Breast epithelium (tissue), 3 donors: ENCODE results near the gene PAIP2B.

Experiments
- CTCF ChIP-seq, 3 donors: fragments of 450-650 bp; IDR thresholded peaks; one replicate each; pipeline ENCODE4 v1.5.1; 2016 to 2017; ENCODE audit warnings: antibody characterized with exemption in 3 of 3, mild to moderate bottlenecking in 3 of 3, moderate library complexity in 3 of 3
- POLR2A ChIP-seq: fragments of 450-650 bp; IDR thresholded peaks from one replicate; pipeline ENCODE4 v1.6.1; 2016; ENCODE audit warnings: antibody characterized with exemption, mild to moderate bottlenecking, moderate library complexity
- POLR2AphosphoS5 ChIP-seq, 3 donors: sonication (generic); formaldehyde crosslinking; IDR thresholded peaks; one replicate each; pipeline ENCODE4 v1.6.1; 2017; ENCODE audit warnings: antibody characterized with exemption in 3 of 3

DNA sequence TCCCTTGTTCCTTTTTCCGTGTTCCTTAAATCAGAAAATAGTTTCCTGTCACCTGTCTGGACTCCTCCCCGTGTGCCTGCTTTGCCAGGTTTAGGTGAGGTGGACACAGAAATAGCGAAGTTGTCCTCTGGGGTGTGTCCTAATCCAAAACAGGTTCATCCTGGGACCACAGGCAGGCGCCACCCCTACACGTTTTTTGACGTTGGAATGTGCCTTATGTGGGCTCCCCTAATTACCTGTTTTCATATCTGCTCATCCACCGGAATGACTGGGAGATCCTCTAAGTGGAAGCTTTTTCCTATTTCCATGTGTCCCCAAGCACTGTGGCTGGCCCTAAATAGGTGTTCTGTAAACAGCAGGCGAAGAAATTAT, 49.0 kb upstream of the PAIP2B start:
- TF ChIP-seq CTCF (IDR thresholded peaks at IDR 0.05) = no peak
- TF ChIP-seq POLR2A = no peak
- TF ChIP-seq POLR2AphosphoS5 (IDR thresholded peaks at IDR 0.05) = no peak
